Neural cell (in vitro differentiated cells): Measurements from ENCODE around the gene CYB5RL. TPM values are rescaled to one million over a fixed set of nuclear protein-coding genes. Genes with fewer than 3 reads are reported as not detected.

ENCODE experiments used
- H2AFZ ChIP-seq: fragments of 200-600, 300-800 bp; sonication (generic), shearing (Covaris generic); 2 replicates; pipeline ENCODE4 v1.6.0; 2014; ENCODE audit warnings: low read depth, mild to moderate bottlenecking, antibody characterized with exemption, low read length, moderate library complexity
- H3F3A ChIP-seq: fragments of 200-600 bp; shearing (Covaris generic); 2 replicates; pipeline ENCODE4 v1.6.1; 2016; ENCODE audit warnings: mild to moderate bottlenecking, moderate library complexity, mixed read lengths, antibody characterized with exemption, low read length; ENCODE audit not compliant: insufficient read depth, poor library complexity, severe bottlenecking
- H3K27ac ChIP-seq: fragments of 200-600, 300-800 bp; sonication (generic), shearing (Covaris generic); 2 replicates; pipeline ENCODE4 v1.5.1; 2014; ENCODE audit warnings: mild to moderate bottlenecking, low read length, moderate library complexity
- H3K27me3 ChIP-seq: fragments of 300-800, 200-600 bp; sonication (generic), shearing (Covaris generic); 2 replicates; pipeline ENCODE4 v1.6.0; 2014; ENCODE audit warnings: mild to moderate bottlenecking, low read depth, low read length, moderate library complexity; ENCODE audit not compliant: insufficient read depth
- H3K36me3 ChIP-seq: fragments of 300-800, 200-600 bp; sonication (generic), shearing (Covaris generic); 2 replicates; pipeline ENCODE4 v1.5.1; 2014; ENCODE audit warnings: mild to moderate bottlenecking, antibody characterized with exemption, low read length, moderate library complexity; ENCODE audit not compliant: insufficient read depth
- H3K4me2 ChIP-seq: fragments of 300-800, 200-600 bp; sonication (generic), shearing (Covaris generic); 2 replicates; pipeline ENCODE4 v1.6.0; 2014; ENCODE audit warnings: mild to moderate bottlenecking, low read length
- H3K4me3 ChIP-seq: fragments of 300-800, 200-600 bp; sonication (generic), shearing (Covaris generic); 2 replicates; pipeline ENCODE4 v1.5.1; 2014; ENCODE audit warnings: mild to moderate bottlenecking, low read length, moderate library complexity
- H3K79me2 ChIP-seq: fragments of 200-600 bp; shearing (Covaris generic); replicated peaks from 2 replicates; pipeline ENCODE4 v1.6.0; 2014; ENCODE audit warnings: mild to moderate bottlenecking, low read length, moderate library complexity; ENCODE audit not compliant: insufficient read depth
- H3K9ac ChIP-seq: fragments of 300-800, 200-600 bp; sonication (generic), shearing (Covaris generic); 2 replicates; pipeline ENCODE4 v1.6.1; 2016; ENCODE audit warnings: mild to moderate bottlenecking, low read length, mixed read lengths
- H3K9me2 ChIP-seq: fragments of 200-600 bp; shearing (Covaris generic); 2 replicates; pipeline ENCODE4 v1.6.1; 2016; ENCODE audit warnings: mild to moderate bottlenecking, low read length, mixed read lengths; ENCODE audit not compliant: insufficient read depth
- H3K9me3 ChIP-seq: fragments of 200-600, 300-800 bp; sonication (generic), shearing (Covaris generic); 2 replicates; pipeline ENCODE4 v1.6.1; 2016; ENCODE audit warnings: mild to moderate bottlenecking, mixed run types, low read length, moderate library complexity, mixed read lengths
- H4K20me1 ChIP-seq: fragments of 200-600 bp; shearing (Covaris generic); 2 replicates; pipeline ENCODE4 v1.6.1; 2016; ENCODE audit warnings: mild to moderate bottlenecking, mixed run types; ENCODE audit not compliant: insufficient read depth
- EZH2 ChIP-seq: fragments of 200-600, 300-800 bp; shearing (Covaris generic), sonication (generic); IDR thresholded peaks from 2 replicates; pipeline ENCODE4 v1.6.1; 2014; ENCODE audit warnings: antibody characterized with exemption, low read length, borderline replicate concordance, mild to moderate bottlenecking; ENCODE audit not compliant: insufficient read depth, poor library complexity, severe bottlenecking
- MXI1 ChIP-seq: fragments of 450-650 bp; conservative IDR thresholded peaks from 2 replicates; pipeline ENCODE4 v1.6.1; 2014; ENCODE audit warnings: antibody characterized with exemption, mild to moderate bottlenecking; ENCODE audit not compliant: poor library complexity, severe bottlenecking
- POLR2AphosphoS5 ChIP-seq: IDR thresholded peaks from 2 replicates; pipeline ENCODE4 v1.6.1; 2012
- RAD21 ChIP-seq: fragments of 450-650 bp; conservative IDR thresholded peaks from 2 replicates; pipeline ENCODE4 v1.6.1; 2014; ENCODE audit warnings: antibody characterized with exemption, mild to moderate bottlenecking, moderate library complexity
- REST ChIP-seq: IDR thresholded peaks from 2 replicates; pipeline ENCODE4 v1.6.1; 2012; ENCODE audit warnings: borderline replicate concordance
- SMC3 ChIP-seq: fragments of 450-650 bp; conservative IDR thresholded peaks from 2 replicates; pipeline ENCODE4 v1.6.1; 2014; ENCODE audit warnings: antibody characterized with exemption, mild to moderate bottlenecking, moderate library complexity; ENCODE audit not compliant: poor library complexity
- TAF1 ChIP-seq: IDR thresholded peaks from 2 replicates; pipeline ENCODE4 v1.6.1; 2012; ENCODE audit warnings: low read depth
- polyA plus RNA-seq: library from polyadenylated mRNA; depleted of rRNA; stranded (reverse); fragments of >200 nt; gene quantifications from 2 replicates; pipeline ENCODE4 v1.2.3, GENCODE V29; 2014

Gene CYB5RL
- polyA plus RNA-seq, 1 donor from 2014 or later, result 1.6 TPM

GRCh38 chr1:54163051-54163450 lies 36.8 kb downstream of the CYB5RL start:
- Histone ChIP-seq H3K9me3 (no peaks in the 10 kb centered on the region), H3K4me2 (no peak overlapping the region), H4K20me1 (no peaks in the 10 kb centered on the region), H2AFZ (no peak overlapping the region), H3K36me3 (no peaks in the 10 kb centered on the region), H3K4me3 (no peak overlapping the region), H3K9me2 (no peaks in the 10 kb centered on the region), H3K9ac (no peak overlapping the region), H3K27me3 (no peaks in the 10 kb centered on the region), H3F3A (no peaks in the 10 kb centered on the region), H3K79me2 (no peaks in the 10 kb centered on the region), H3K27ac (no peak overlapping the region)
- TF ChIP-seq MXI1 (no peak), EZH2 (no peak), TAF1 (no peak), RAD21 (no peak), SMC3 (no peak), POLR2AphosphoS5 (no peak), REST (no peak)

DNA sequence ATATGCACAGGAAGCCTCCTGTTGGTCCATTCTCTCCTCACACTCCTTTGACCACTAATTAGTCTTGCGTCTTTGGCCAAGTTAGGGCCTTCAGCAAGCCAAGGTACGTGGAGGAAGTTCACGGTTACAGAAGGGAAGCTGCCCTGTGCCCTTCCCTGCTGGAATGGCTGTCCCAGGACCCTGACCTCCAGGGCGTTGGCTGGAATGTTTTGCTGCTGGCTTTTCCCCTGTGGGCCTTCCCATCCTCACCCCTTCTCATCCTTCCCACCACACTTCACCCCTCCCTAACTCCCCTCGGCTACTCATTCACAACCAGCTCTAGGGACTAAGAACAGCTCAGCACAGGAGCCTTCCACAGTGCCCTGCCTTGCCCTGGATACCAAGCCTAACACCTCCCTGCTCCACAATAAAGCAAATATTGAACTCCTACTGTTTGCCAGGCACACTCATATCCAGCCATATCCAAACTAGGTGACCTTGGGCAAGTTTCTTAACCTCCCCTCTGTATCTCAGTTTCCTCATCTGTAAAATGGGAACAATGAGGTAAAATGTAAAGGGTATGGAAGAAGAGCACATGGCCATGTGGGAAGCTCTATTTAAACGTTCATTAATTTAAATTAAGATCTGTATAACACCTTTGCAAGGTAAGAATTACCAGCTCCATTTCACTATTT lies 38.2 kb downstream of the CYB5RL start:
- Histone ChIP-seq H3K9me3 (no peaks in the 10 kb centered on the region), H3K4me3 (no peak overlapping the region), H4K20me1 (no peaks in the 10 kb centered on the region), H3K27ac (no peak overlapping the region), H3F3A (no peaks in the 10 kb centered on the region), H2AFZ (no peak overlapping the region), H3K36me3 (no peaks in the 10 kb centered on the region), H3K9me2 (no peaks in the 10 kb centered on the region), H3K4me2 (no peak overlapping the region), H3K9ac (no peak overlapping the region), H3K27me3 (no peaks in the 10 kb centered on the region), H3K79me2 (no peaks in the 10 kb centered on the region)
- no peak for TF ChIP-seq RAD21
- TF ChIP-seq REST, result no peak
- no peak for TF ChIP-seq EZH2
